ENCODE results near the gene DMD.

DNA sequence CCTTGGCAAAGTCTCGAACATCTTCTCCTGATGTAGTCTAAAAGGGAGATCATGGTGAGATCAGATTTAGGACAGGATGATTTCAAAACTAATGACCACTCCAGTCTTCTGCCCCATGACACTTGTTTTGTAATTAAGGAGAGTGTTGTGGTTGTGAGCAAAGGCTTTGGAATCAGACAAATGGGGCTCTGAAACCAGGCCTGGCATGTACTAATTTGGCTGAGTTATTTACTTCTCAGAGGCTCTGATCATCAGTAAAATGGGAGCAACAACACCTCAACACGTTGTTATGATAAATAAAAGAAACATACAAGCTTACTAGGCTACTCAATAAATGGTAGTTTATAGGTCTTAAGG lies 2032.6 kb downstream of the DMD start:
- no peak for TF ChIP-seq CTCF (IDR thresholded peaks at IDR 0.05; ENCODE audit: low read length)
- TF ChIP-seq EZH2 (optimal IDR thresholded peaks at IDR 0.05; ENCODE audit: low read depth, low read length) = no peak

Data from MM.1S (cell line).